OCI-LY1 (cell line): ENCODE results near the gene LPCAT3.

Experiments used
- H2AFZ ChIP-seq: fragments of 200-600 bp; sonication (generic), shearing (Covaris generic); 2 replicates; pipeline ENCODE4 v1.6.0; 2014; ENCODE audit warnings: antibody characterized with exemption, mild to moderate bottlenecking, low read length
- H3F3A ChIP-seq: fragments of 200-600 bp; sonication (generic), shearing (Covaris generic); 2 replicates; pipeline ENCODE4 v1.6.0; 2014; ENCODE audit warnings: mild to moderate bottlenecking, antibody characterized with exemption, low read length, moderate library complexity; ENCODE audit not compliant: insufficient read depth
- H3K27ac ChIP-seq: fragments of 200-600 bp; sonication (generic); 2 replicates; pipeline ENCODE4 v1.5.1; 2014; ENCODE audit warnings: low read length, mixed run types, mild to moderate bottlenecking, low read depth; ENCODE audit not compliant: poor library complexity, severe bottlenecking
- H3K27me3 ChIP-seq: fragments of 200-600 bp; sonication (generic); 2 replicates; pipeline ENCODE4 v1.6.0; 2014; ENCODE audit warnings: antibody characterized with exemption, mild to moderate bottlenecking, low read length, moderate library complexity; ENCODE audit not compliant: insufficient read depth
- H3K36me3 ChIP-seq: fragments of 200-600 bp; sonication (generic); 2 replicates; pipeline ENCODE4 v1.6.1; 2014; ENCODE audit warnings: mild to moderate bottlenecking, antibody characterized with exemption, low read length, moderate library complexity, mixed read lengths; ENCODE audit not compliant: insufficient read depth
- H3K4me1 ChIP-seq: fragments of 200-600 bp; sonication (generic); 2 replicates; pipeline ENCODE4 v1.5.1; 2014; ENCODE audit warnings: mild to moderate bottlenecking, low read length, moderate library complexity; ENCODE audit not compliant: insufficient read depth, severe bottlenecking
- H3K4me2 ChIP-seq: fragments of 200-600 bp; sonication (generic), shearing (Covaris generic); 2 replicates; pipeline ENCODE4 v1.6.1; 2014; ENCODE audit warnings: low read length
- H3K4me3 ChIP-seq: fragments of 200-600 bp; sonication (generic); 2 replicates; pipeline ENCODE4 v1.5.1; 2014; ENCODE audit warnings: low read length, low read depth, mild to moderate bottlenecking, mixed read lengths; ENCODE audit not compliant: poor library complexity, severe bottlenecking
- H3K79me2 ChIP-seq: fragments of 200-600 bp; shearing (Covaris generic); 2 replicates; pipeline ENCODE4 v1.6.1; 2016; ENCODE audit warnings: mixed run types, low read length, mixed read lengths; ENCODE audit not compliant: insufficient read depth
- H3K9ac ChIP-seq: fragments of 200-600 bp; sonication (generic), shearing (Covaris generic); 2 replicates; pipeline ENCODE4 v1.6.1; 2014; ENCODE audit warnings: mild to moderate bottlenecking, low read length, mixed read lengths
- H3K9me2 ChIP-seq: fragments of 200-600 bp; sonication (generic), shearing (Covaris generic); 2 replicates; pipeline ENCODE4 v1.6.1; 2014; ENCODE audit warnings: low read depth, mild to moderate bottlenecking, low read length, mixed read lengths
- H3K9me3 ChIP-seq: fragments of 200-600 bp; shearing (Covaris generic); 2 replicates; pipeline ENCODE4 v1.6.1; 2014; ENCODE audit warnings: low read length, mixed read lengths
- H4K20me1 ChIP-seq: fragments of 200-600 bp; sonication (generic), shearing (Covaris generic); 2 replicates; pipeline ENCODE4 v1.6.0; 2016; ENCODE audit warnings: mild to moderate bottlenecking, low read length; ENCODE audit not compliant: insufficient read depth
- CTCF ChIP-seq: fragments of 200-600 bp; sonication (generic), shearing (Covaris generic); IDR thresholded peaks from 2 replicates; pipeline ENCODE4 v1.5.1; 2017; ENCODE audit warnings: mild to moderate bottlenecking, antibody characterized with exemption, low read length, moderate library complexity, mixed read lengths
- EZH2 ChIP-seq: fragments of 200-600 bp; sonication (generic), shearing (Covaris generic); IDR thresholded peaks from 2 replicates; pipeline ENCODE4 v1.8.0; 2017; ENCODE audit warnings: borderline replicate concordance, mixed run types, mild to moderate bottlenecking, antibody characterized with exemption, low read length, moderate library complexity, mixed read lengths

The LPCAT3 gene

GRCh38 chr12:6967651-6968100 is 50.6 kb downstream of the LPCAT3 start:
- Histone ChIP-seq H3K9me2 (no peaks in the 10 kb centered on the region), H3K36me3 (peaks cover 59% of the 10 kb centered on the region), H3F3A (0 out of 2 replicates have a peak, but pooled peaks cover 4% of the 10 kb centered on the region), H3K27me3 (no peaks in the 10 kb centered on the region), H3K4me2 (no peak overlapping the region), H3K4me3 (no peak overlapping the region), H3K79me2 (peaks cover 27% of the 10 kb centered on the region), H3K4me1 (peaks cover 47% of the 10 kb centered on the region), H2AFZ (no peak overlapping the region), H3K9ac (no peak overlapping the region), H3K27ac (no peak overlapping the region), H4K20me1 (no peaks in the 10 kb centered on the region), H3K9me3 (no peaks in the 10 kb centered on the region)
- TF ChIP-seq CTCF: no peak
- no peak for TF ChIP-seq EZH2

GRCh38 chr12:6966351-6966750 is 51.9 kb downstream of the LPCAT3 start:
- H3K4me3 ChIP-seq: no peak overlapping the region
- 0 out of 2 replicates have a peak, but pooled peaks cover 4% of the 10 kb centered on the region for H3F3A ChIP-seq
- H3K27ac ChIP-seq: no peak overlapping the region
- H3K36me3 ChIP-seq: peaks cover 52% of the 10 kb centered on the region
- H4K20me1 ChIP-seq: no peaks in the 10 kb centered on the region
- H3K79me2 ChIP-seq: peaks cover 13% of the 10 kb centered on the region
- H3K9ac ChIP-seq: no peak overlapping the region
- H3K9me2 ChIP-seq: no peaks in the 10 kb centered on the region
- TF ChIP-seq EZH2: no peak
- no peak for TF ChIP-seq CTCF
- no peak overlapping the region for H2AFZ ChIP-seq
- H3K27me3 ChIP-seq: no peaks in the 10 kb centered on the region
- peaks cover 46% of the 10 kb centered on the region for H3K4me1 ChIP-seq
- no peak overlapping the region for H3K4me2 ChIP-seq
- H3K9me3 ChIP-seq: no peaks in the 10 kb centered on the region

GRCh38 chr12:6965714-6966113 is 52.6 kb downstream of the LPCAT3 start:
- Histone ChIP-seq H3K79me2 (peaks cover 7% of the 10 kb centered on the region; the same call in 1 of the 2 replicates), H3K9me2 (no peaks in the 10 kb centered on the region), H3K4me1 (peaks cover 51% of the 10 kb centered on the region), H3K9ac (no peak overlapping the region), H3K27me3 (no peaks in the 10 kb centered on the region), H3K9me3 (no peaks in the 10 kb centered on the region), H3K27ac (peak overlapping the region; percentile 11), H2AFZ (no peak overlapping the region), H4K20me1 (no peaks in the 10 kb centered on the region), H3K4me2 (no peak overlapping the region), H3K36me3 (peaks cover 52% of the 10 kb centered on the region), H3K4me3 (no peak overlapping the region), H3F3A (0 out of 2 replicates have a peak, but pooled peaks cover 4% of the 10 kb centered on the region)
- TF ChIP-seq CTCF (no peak), EZH2 (no peak)
